HCT116 (cell line): Measurements from ENCODE around the gene GALNT17. TPM values are rescaled to one million over a fixed set of nuclear protein-coding genes. Genes with fewer than 3 reads are reported as not detected.

Source experiments
- ATAC-seq: fragments of 200-7000 bp; cut with Tn5 transposase; 2 replicates; pipeline ENCODE4 v1.9.1; 2020; ENCODE audit warnings: mild to moderate bottlenecking, moderate library complexity
- BruUV-seq: library from RNA; stranded (reverse); fragments of 400-500 nt; replicated peaks from 2 replicates; lab custom pipeline; 2021; lab: Mats Ljungman, UMichigan
- CTCF ChIA-PET: fragments of 300-600 bp; sonication (Branson Sonifier 250); formaldehyde crosslinking; loops from one replicate; lab custom pipeline; 2021; ENCODE audit warnings: antibody characterized with exemption; lab: Charles Lee
- POLR2A ChIA-PET: fragments of 300-600, 350-600 bp; sonication (Branson Sonifier 250); formaldehyde crosslinking; loops from one replicate; lab custom pipeline; 2021; ENCODE audit warnings: antibody characterized with exemption; lab: Charles Lee
- RAD21 ChIA-PET, 2 experiments: fragments of 300-600 bp; sonication (Branson Sonifier 250); formaldehyde crosslinking; loops; one replicate each; lab custom pipeline; 2023; ENCODE audit warnings: low total read pairs in 2 of 2; ENCODE audit not compliant: uncharacterized antibody in 2 of 2, unreplicated experiment in 2 of 2, low non-redundant PET in 1 of 2; lab: Charles Lee
- DNase-seq: peaks from one replicate; pipeline ENCODE4 v3.0.0-alpha.2; 2010; ENCODE audit warnings: low read depth, low spot score
- H2AFZ ChIP-seq: fragments of 200-600 bp; shearing (Covaris generic), sonication (generic); 2 replicates; pipeline ENCODE4 v1.6.1; 2017; ENCODE audit warnings: low read depth, mixed run types, mixed read lengths, antibody characterized with exemption, low read length; ENCODE audit not compliant: poor library complexity, severe bottlenecking
- H3K27ac ChIP-seq: 2 replicates; pipeline ENCODE4 v1.5.1; 2012; ENCODE audit warnings: low read depth, low read length
- H3K27me3 ChIP-seq: fragments of 200-600 bp; sonication (generic); 2 replicates; pipeline ENCODE4 v1.6.1; 2016; ENCODE audit warnings: mixed run types, low read length, mixed read lengths; ENCODE audit not compliant: insufficient read depth
- H3K36me3 ChIP-seq, 2 experiments: fragments of 200-500 bp in 1 of 2; fragments of 200-600 bp in 1 of 2; sonication (Bioruptor generic) in 1 of 2; sonication (generic) in 1 of 2; 2 replicates each; pipeline versions ENCODE4 v1.5.1 to v1.6.1; 2014 to 2016; ENCODE audit warnings: low read length in 2 of 2, inconsistent platforms in 1 of 2, mixed read lengths in 1 of 2, mixed run types in 1 of 2; ENCODE audit not compliant: insufficient read depth in 2 of 2, control insufficient read depth in 1 of 2
- H3K4me1 ChIP-seq, 2 experiments: fragments of 200-600 bp in 1 of 2; sonication (generic) in 1 of 2; 2 replicates each; pipeline versions ENCODE4 v1.5.1 to v1.6.1; 2012 to 2017; ENCODE audit warnings: low read length in 2 of 2, inconsistent platforms in 1 of 2, mild to moderate bottlenecking in 1 of 2, mixed read lengths in 1 of 2, mixed run types in 1 of 2, moderate library complexity in 1 of 2; ENCODE audit not compliant: insufficient read depth in 2 of 2, control insufficient read depth in 1 of 2
- H3K4me2 ChIP-seq: fragments of 200-600 bp; sonication (generic); 2 replicates; pipeline ENCODE4 v1.6.1; 2017; ENCODE audit warnings: mixed run types, low read length, mixed read lengths
- H3K4me3 ChIP-seq, 2 experiments: fragments of 200-600 bp in 1 of 2; sonication (generic) in 1 of 2; replicated peaks in 1 of 2; 2 replicates each; pipeline ENCODE4 v1.5.1; 2011 to 2016; ENCODE audit warnings: low read length in 2 of 2, control low read depth in 1 of 2, low read depth in 1 of 2, mild to moderate bottlenecking in 1 of 2, mixed read lengths in 1 of 2, mixed run types in 1 of 2
- H3K79me2 ChIP-seq: fragments of 200-600 bp; sonication (generic); 2 replicates; pipeline ENCODE4 v1.6.1; 2017; ENCODE audit warnings: mild to moderate bottlenecking, mixed run types, low read length, moderate library complexity, mixed read lengths; ENCODE audit not compliant: insufficient read depth
- H3K9ac ChIP-seq: fragments of 200-600 bp; sonication (generic); 2 replicates; pipeline ENCODE4 v1.6.1; 2016; ENCODE audit warnings: low read length, mixed read lengths
- H3K9me2 ChIP-seq: fragments of 200-600 bp; sonication (generic), shearing (Covaris generic); 2 replicates; pipeline ENCODE4 v1.6.1; 2017; ENCODE audit warnings: mixed run types, mild to moderate bottlenecking, moderate library complexity; ENCODE audit not compliant: insufficient read depth
- H3K9me3 ChIP-seq, 2 experiments: fragments of 200-500 bp in 1 of 2; fragments of 200-600 bp in 1 of 2; sonication (Bioruptor generic) in 1 of 2; sonication (generic) in 1 of 2; 2 replicates each; pipeline ENCODE4 v1.6.1; 2014 to 2017; ENCODE audit warnings: low read length in 2 of 2, mixed read lengths in 2 of 2, inconsistent platforms in 1 of 2, low read depth in 1 of 2, mild to moderate bottlenecking in 1 of 2, mixed run types in 1 of 2, moderate library complexity in 1 of 2; ENCODE audit not compliant: control insufficient read depth in 1 of 2, insufficient read depth in 1 of 2
- H4K20me1 ChIP-seq: fragments of 200-600 bp; sonication (generic), shearing (Covaris generic); 2 replicates; pipeline ENCODE4 v1.6.1; 2017; ENCODE audit warnings: mixed run types, mild to moderate bottlenecking, moderate library complexity; ENCODE audit not compliant: insufficient read depth
- CBX3 ChIP-seq: IDR thresholded peaks from 2 replicates; pipeline ENCODE4 v1.6.1; 2012; ENCODE audit warnings: low read depth
- CEBPB ChIP-seq: IDR thresholded peaks from 2 replicates; pipeline ENCODE4 v1.6.1; 2012; ENCODE audit warnings: low read depth
- EGR1 ChIP-seq: IDR thresholded peaks from 2 replicates; pipeline ENCODE4 v1.6.1; 2012; ENCODE audit warnings: low read depth
- EZH2 ChIP-seq: fragments of 200-600 bp; sonication (generic); IDR thresholded peaks from 2 replicates; pipeline ENCODE4 v1.6.1; 2017; ENCODE audit warnings: antibody characterized with exemption, mixed run types
- EZH2phosphoT487 ChIP-seq: fragments of 200-600 bp; IDR thresholded peaks from 2 replicates; pipeline ENCODE4 v1.6.1; 2018; ENCODE audit warnings: antibody characterized with exemption, borderline replicate concordance
- JUND ChIP-seq: IDR thresholded peaks from 2 replicates; pipeline ENCODE4 v1.6.1; 2012
- RAD21 ChIP-seq: IDR thresholded peaks from 2 replicates; pipeline ENCODE4 v1.6.1; 2012; ENCODE audit warnings: low read depth, mild to moderate bottlenecking
- SIN3A ChIP-seq: IDR thresholded peaks from 2 replicates; pipeline ENCODE4 v1.6.1; 2012; ENCODE audit warnings: low read depth
- SP1 ChIP-seq: IDR thresholded peaks from 2 replicates; pipeline ENCODE4 v1.6.1; 2012; ENCODE audit warnings: low read depth
- SRF ChIP-seq: IDR thresholded peaks from 2 replicates; pipeline ENCODE4 v1.6.1; 2012; ENCODE audit warnings: low read depth
- TCF7L2 ChIP-seq: IDR thresholded peaks from 2 replicates; pipeline ENCODE4 v1.7.0; 2011; ENCODE audit warnings: borderline replicate concordance, inconsistent platforms; ENCODE audit not compliant: insufficient read depth, insufficient read length; ENCODE audit errors: extremely low read depth
- ZFX ChIP-seq: fragments of 450-650 bp; IDR thresholded peaks from 2 replicates; pipeline ENCODE4 v1.6.1; 2017
- ZNF274 ChIP-seq: fragments of 200-500 bp; sonication (Bioruptor generic); IDR thresholded peaks from 2 replicates; pipeline ENCODE4 v1.6.1; 2014; ENCODE audit warnings: mild to moderate bottlenecking, low read depth, low read length, inconsistent platforms
- intact Hi-C: fragments of 100-400 bp; cut with micrococcal nuclease; formaldehyde crosslinking; loops from 2 replicates; pipeline ENCODE4 v1.10.0; 2022
- total RNA-seq: library from RNA; stranded (reverse); gene quantifications from one replicate; pipeline ENCODE4 v1.2.1, GENCODE V29; 2021; ENCODE audit not compliant: unreplicated experiment
- TF ChIP-seq, protein P1 (sequence below): IDR thresholded peaks from 2 replicates; pipeline ENCODE4 v1.6.1; 2012
- TF ChIP-seq, protein P2 (sequence below): IDR thresholded peaks from 2 replicates; pipeline ENCODE4 v1.6.1; 2011; ENCODE audit warnings: mild to moderate bottlenecking, low read length, moderate library complexity; ENCODE audit not compliant: insufficient replicate concordance; ENCODE audit errors: extremely low read depth
- TF ChIP-seq, protein P3 (sequence below): IDR thresholded peaks from 2 replicates; pipeline ENCODE4 v1.6.1; 2012
- TF ChIP-seq, protein P4 (sequence below), 3 experiments: fragments of 200-600 bp in 1 of 3; sonication (generic) in 1 of 3; IDR thresholded peaks in 2 of 3; conservative IDR thresholded peaks in 1 of 3; 2 replicates each; pipeline ENCODE4 v1.5.1; 2012 to 2017; ENCODE audit warnings: low read depth in 2 of 3, low read length in 2 of 3, antibody characterized with exemption in 1 of 3, borderline replicate concordance in 1 of 3, control low read depth in 1 of 3, mild to moderate bottlenecking in 1 of 3, mixed read lengths in 1 of 3, mixed run types in 1 of 3, moderate library complexity in 1 of 3; ENCODE audit not compliant: insufficient read depth in 1 of 3

The GALNT17 gene
- total RNA-seq, 1 experiment from 2014 or later: not detected

DNA sequence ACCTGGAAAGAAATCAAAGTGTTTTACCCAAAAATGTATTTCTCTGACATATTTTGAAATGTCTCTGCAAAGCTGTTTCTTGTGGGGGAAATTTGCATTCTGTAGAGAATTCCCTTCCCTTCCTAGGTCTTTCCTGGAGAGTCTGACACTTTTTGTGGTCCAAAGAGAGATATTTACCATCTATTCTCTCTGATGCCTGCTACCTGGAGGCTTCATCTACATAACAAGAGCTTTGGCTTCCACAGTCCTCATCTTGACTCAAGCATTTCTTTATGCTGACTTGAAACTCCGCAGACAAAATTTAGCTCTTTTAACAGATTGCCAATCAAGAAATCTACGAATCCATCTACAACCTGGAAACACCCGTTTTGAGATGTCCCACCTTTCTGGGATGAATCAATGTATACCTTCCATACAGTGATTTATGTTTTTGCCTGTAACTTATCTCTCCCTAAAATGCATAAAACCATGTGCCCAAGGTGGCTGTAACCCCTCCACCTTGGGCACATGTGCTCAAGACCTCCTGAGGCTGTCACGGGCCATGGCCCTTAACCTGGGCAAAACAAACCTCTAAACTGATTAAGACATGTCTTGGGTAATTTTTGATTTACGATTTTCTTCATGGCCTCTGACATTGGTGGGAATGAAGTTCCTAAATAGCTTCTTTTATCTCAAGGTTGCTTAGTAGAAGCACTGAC, 334.7 kb downstream of the GALNT17 start:
- no peaks in the 10 kb centered on the region for H3K79me2 ChIP-seq
- ATAC-seq: no peak
- BruUV-seq: no TSS peak
- ChIA-PET CTCF (no interaction called here), POLR2A (no interaction called here), RAD21 (no interaction called here)
- no peaks in the 10 kb centered on the region for H4K20me1 ChIP-seq
- H3K4me2 ChIP-seq: no peak overlapping the region
- no peaks in the 10 kb centered on the region for H3K9me2 ChIP-seq
- H3K4me3 ChIP-seq: no peak overlapping the region
- H3K4me1 ChIP-seq: no peaks in the 10 kb centered on the region
- no peak overlapping the region for H3K9ac ChIP-seq
- intact Hi-C loops: no loop called here
- no peaks in the 10 kb centered on the region for H3K36me3 ChIP-seq
- H2AFZ ChIP-seq: no peak overlapping the region
- H3K9me3 ChIP-seq: peaks cover 15 to 33% of the 10 kb centered on the region in 2 experiments; a peak in 2 of 4 replicates
- no peak overlapping the region for H3K27ac ChIP-seq
- TF ChIP-seq, protein P1, sequence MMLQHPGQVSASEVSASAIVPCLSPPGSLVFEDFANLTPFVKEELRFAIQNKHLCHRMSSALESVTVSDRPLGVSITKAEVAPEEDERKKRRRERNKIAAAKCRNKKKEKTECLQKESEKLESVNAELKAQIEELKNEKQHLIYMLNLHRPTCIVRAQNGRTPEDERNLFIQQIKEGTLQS: no peak
- no peaks in the 10 kb centered on the region for H3K27me3 ChIP-seq
- no peak for DNase-seq

DNA sequence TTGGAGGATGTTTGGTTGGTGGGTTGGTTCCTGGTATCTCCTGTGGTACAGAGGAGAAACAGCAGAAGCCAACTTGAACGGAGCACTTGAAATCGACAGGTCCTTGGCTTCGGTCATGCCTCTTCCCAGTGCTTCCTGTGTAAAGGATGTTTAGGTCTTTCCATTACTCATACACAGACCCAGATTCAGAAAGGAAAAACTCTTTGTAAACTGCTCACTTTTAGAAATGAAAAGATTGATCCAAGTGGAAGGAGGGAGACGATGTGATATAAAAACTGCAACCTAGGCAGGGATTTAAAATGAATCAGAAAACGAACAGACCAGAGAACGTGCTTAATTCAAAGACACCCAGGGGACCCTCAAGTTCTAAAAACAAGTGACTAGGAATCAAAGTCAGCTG, 338.4 kb downstream of the GALNT17 start:
- Histone ChIP-seq H3K4me2 (no peak overlapping the region), H3K36me3 (no peaks in the 10 kb centered on the region), H3K27ac (no peak overlapping the region), H3K9ac (no peak overlapping the region), H2AFZ (no peak overlapping the region), H3K9me3 (peaks cover 15 to 18% of the 10 kb centered on the region in 2 experiments; a peak in 2 of 4 replicates), H4K20me1 (no peaks in the 10 kb centered on the region), H3K4me3 (no peak overlapping the region), H3K4me1 (no peaks in the 10 kb centered on the region), H3K9me2 (no peaks in the 10 kb centered on the region), H3K27me3 (no peaks in the 10 kb centered on the region), H3K79me2 (no peaks in the 10 kb centered on the region)
- ChIA-PET CTCF (no interaction called here), RAD21 (no interaction called here), POLR2A (no interaction called here)
- ATAC-seq (no peak), DNase-seq (no peak)
- intact Hi-C loops: no loop called here
- BruUV-seq: no TSS peak
- TF ChIP-seq CEBPB (no peak), EGR1 (no peak), EZH2phosphoT487 (no peak), EZH2 (no peak), SP1 (no peak), ZFX (no peak), CBX3 (no peak), RAD21 (no peak), TCF7L2 (no peak), ZNF274 (no peak), JUND (no peak), SIN3A (no peak), SRF (no peak)
- TF ChIP-seq, protein P2, sequence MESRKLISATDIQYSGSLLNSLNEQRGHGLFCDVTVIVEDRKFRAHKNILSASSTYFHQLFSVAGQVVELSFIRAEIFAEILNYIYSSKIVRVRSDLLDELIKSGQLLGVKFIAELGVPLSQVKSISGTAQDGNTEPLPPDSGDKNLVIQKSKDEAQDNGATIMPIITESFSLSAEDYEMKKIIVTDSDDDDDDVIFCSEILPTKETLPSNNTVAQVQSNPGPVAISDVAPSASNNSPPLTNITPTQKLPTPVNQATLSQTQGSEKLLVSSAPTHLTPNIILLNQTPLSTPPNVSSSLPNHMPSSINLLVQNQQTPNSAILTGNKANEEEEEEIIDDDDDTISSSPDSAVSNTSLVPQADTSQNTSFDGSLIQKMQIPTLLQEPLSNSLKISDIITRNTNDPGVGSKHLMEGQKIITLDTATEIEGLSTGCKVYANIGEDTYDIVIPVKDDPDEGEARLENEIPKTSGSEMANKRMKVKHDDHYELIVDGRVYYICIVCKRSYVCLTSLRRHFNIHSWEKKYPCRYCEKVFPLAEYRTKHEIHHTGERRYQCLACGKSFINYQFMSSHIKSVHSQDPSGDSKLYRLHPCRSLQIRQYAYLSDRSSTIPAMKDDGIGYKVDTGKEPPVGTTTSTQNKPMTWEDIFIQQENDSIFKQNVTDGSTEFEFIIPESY: no peak
- TF ChIP-seq, protein P3, sequence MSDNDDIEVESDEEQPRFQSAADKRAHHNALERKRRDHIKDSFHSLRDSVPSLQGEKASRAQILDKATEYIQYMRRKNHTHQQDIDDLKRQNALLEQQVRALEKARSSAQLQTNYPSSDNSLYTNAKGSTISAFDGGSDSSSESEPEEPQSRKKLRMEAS: no peak
- TF ChIP-seq, protein P1: no peak
- TF ChIP-seq, protein P4, sequence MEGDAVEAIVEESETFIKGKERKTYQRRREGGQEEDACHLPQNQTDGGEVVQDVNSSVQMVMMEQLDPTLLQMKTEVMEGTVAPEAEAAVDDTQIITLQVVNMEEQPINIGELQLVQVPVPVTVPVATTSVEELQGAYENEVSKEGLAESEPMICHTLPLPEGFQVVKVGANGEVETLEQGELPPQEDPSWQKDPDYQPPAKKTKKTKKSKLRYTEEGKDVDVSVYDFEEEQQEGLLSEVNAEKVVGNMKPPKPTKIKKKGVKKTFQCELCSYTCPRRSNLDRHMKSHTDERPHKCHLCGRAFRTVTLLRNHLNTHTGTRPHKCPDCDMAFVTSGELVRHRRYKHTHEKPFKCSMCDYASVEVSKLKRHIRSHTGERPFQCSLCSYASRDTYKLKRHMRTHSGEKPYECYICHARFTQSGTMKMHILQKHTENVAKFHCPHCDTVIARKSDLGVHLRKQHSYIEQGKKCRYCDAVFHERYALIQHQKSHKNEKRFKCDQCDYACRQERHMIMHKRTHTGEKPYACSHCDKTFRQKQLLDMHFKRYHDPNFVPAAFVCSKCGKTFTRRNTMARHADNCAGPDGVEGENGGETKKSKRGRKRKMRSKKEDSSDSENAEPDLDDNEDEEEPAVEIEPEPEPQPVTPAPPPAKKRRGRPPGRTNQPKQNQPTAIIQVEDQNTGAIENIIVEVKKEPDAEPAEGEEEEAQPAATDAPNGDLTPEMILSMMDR (IDR thresholded peaks at IDR 0.05 in 2 of 3, conservative IDR thresholded peaks at IDR 0.05 in 1 of 3; ENCODE audit: borderline replicate concordance in 1 of 3, insufficient read depth in 1 of 3, low read depth in 2 of 3, low read length in 2 of 3): no peak
